Tibial artery (tissue), 4 donors: ENCODE results near the gene DRD1.
"Not testable (repeated sequence)": the region's sequence is repeated elsewhere in the genome, so short reads cannot be mapped to it uniquely, and the experiment has no call there.

Experiments
- DNase-seq, 2 donors: peaks; one replicate each; pipeline ENCODE4 v3.0.0-alpha.2; 2019
- H3K27ac ChIP-seq, 2 donors: fragments of 200-600 bp; sonication (generic) in 1 of 2; 1 replicate in 1 of 2; 2 replicates in 1 of 2; pipeline ENCODE4 v1.5.1; 2018 to 2019; ENCODE audit warnings: mild to moderate bottlenecking in 1 of 2
- H3K27me3 ChIP-seq, 2 donors: fragments of 200-600 bp; sonication (generic) in 1 of 2; one replicate each; pipeline versions ENCODE4 v1.5.1 to v1.6.0; 2016 to 2019
- H3K36me3 ChIP-seq, 3 donors: fragments of 200-600 bp; sonication (generic) in 2 of 3; one replicate each; pipeline ENCODE4 v1.5.1; 2016 to 2019; ENCODE audit warnings: mild to moderate bottlenecking in 2 of 3
- H3K4me1 ChIP-seq, 4 donors: fragments of 200-600 bp; sonication (generic) in 2 of 4; 1 replicate in 3 of 4; 2 replicates in 1 of 4; pipeline ENCODE4 v1.5.1; 2016 to 2019
- H3K4me3 ChIP-seq, 2 donors: fragments of 200-600 bp; sonication (generic) in 1 of 2; 1 replicate in 1 of 2; 2 replicates in 1 of 2; pipeline ENCODE4 v1.5.1; 2018 to 2019; ENCODE audit warnings: mild to moderate bottlenecking in 2 of 2
- H3K9me3 ChIP-seq, 3 donors: fragments of 200-600 bp; sonication (generic) in 1 of 3; one replicate each; pipeline ENCODE4 v1.5.1; 2016 to 2019
- intact Hi-C: fragments of 100-400 bp; cut with DNase I; formaldehyde crosslinking; loops from one replicate; pipeline ENCODE4 v1.15.0; 2023; ENCODE audit warnings: low total_unique reads
- TF ChIP-seq, protein P1 (sequence below), 2 experiments: fragments of 200-600 bp in 1 of 2; fragments of 450-650 bp in 1 of 2; IDR thresholded peaks; one replicate each; pipeline ENCODE4 v1.5.1; 2017 to 2019; ENCODE audit warnings: antibody characterized with exemption in 2 of 2, mild to moderate bottlenecking in 1 of 2, moderate library complexity in 1 of 2

The DRD1 gene

DNA sequence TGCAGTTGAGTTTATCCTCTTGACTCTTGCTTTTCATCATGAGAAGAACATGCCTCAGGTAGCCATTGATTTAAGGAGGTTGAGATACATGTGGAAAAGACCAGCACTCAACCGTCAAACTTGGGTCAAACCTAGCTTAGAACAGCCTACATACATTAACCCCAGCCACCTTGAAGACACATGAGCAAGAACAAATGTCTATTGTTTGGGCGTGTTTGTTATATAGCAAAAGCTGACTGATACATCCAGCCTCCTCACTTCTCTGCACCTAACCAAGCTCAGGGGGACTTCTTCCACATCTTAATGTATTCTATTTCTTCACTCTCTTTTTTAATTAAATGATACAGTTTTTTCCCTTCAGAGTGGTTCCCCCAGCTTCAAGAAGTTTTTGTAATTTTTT lies 28.7 kb downstream of the DRD1 start:
- Histone ChIP-seq H3K36me3 (no peaks in the 10 kb centered on the region), H3K27ac (no peak overlapping the region), H3K9me3 (no peaks in the 10 kb centered on the region), H3K4me1 (peaks cover 0 to 20% (median 0%) of the 10 kb centered on the region in 4 donors), H3K4me3 (no peak overlapping the region), H3K27me3 (no peaks in the 10 kb centered on the region)
- TF ChIP-seq, protein P1, sequence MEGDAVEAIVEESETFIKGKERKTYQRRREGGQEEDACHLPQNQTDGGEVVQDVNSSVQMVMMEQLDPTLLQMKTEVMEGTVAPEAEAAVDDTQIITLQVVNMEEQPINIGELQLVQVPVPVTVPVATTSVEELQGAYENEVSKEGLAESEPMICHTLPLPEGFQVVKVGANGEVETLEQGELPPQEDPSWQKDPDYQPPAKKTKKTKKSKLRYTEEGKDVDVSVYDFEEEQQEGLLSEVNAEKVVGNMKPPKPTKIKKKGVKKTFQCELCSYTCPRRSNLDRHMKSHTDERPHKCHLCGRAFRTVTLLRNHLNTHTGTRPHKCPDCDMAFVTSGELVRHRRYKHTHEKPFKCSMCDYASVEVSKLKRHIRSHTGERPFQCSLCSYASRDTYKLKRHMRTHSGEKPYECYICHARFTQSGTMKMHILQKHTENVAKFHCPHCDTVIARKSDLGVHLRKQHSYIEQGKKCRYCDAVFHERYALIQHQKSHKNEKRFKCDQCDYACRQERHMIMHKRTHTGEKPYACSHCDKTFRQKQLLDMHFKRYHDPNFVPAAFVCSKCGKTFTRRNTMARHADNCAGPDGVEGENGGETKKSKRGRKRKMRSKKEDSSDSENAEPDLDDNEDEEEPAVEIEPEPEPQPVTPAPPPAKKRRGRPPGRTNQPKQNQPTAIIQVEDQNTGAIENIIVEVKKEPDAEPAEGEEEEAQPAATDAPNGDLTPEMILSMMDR (IDR thresholded peaks at IDR 0.05), result no peak
- intact Hi-C loops, result no loop called here
- no peak for DNase-seq

DNA sequence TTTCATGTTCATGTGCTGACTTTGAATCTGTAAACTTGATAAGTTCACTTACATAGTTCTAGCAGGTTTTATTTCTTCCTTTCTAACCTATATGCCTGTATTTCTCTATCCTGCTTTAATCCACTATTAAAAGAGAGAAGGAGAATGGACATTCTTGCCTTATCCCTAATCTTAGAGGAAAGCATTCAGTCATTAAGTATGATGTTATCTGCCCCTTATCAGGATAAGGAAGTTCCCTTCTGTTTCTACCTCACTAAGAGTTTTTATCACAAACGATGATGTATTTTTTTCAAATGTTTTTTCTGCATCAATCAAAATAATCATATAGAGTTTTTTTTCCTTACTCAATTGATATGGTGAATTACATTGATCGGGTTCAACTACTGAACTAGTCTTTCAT lies 33.1 kb downstream of the DRD1 start:
- no peaks in the 10 kb centered on the region for H3K27me3 ChIP-seq
- intact Hi-C loops, result no loop called here
- no peak for DNase-seq
- no peak overlapping the region for H3K4me3 ChIP-seq
- TF ChIP-seq, protein P1 (IDR thresholded peaks at IDR 0.05), result no peak
- no peaks in the 10 kb centered on the region for H3K36me3 ChIP-seq
- no peaks in the 10 kb centered on the region for H3K9me3 ChIP-seq
- H3K27ac ChIP-seq, result no peak overlapping the region
- H3K4me1 ChIP-seq, result peaks cover 0 to 20% (median 0%) of the 10 kb centered on the region in 4 donors

DNA sequence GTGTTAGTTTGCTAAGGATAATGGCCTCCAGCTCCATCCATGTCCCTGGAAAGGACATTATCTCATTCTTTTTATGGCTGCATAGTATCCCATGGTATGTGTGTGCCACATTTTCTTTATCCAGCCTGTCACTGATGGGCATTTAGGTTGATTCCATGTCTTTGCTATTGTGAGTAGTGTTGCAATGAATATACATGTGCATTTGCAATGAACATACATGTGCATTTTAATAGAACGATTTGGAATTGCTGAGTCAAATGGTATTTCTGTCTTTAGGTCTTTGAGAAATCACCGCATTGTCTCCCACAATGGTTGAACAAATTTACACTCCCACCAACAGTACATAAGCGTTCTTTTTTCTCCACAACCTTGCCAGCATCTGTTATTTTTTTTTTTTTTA lies 37.7 kb downstream of the DRD1 start:
- no peak overlapping the region for H3K4me3 ChIP-seq
- no peaks in the 10 kb centered on the region for H3K27me3 ChIP-seq
- H3K4me1 ChIP-seq, result no peaks in the 10 kb centered on the region
- H3K27ac ChIP-seq, result no peak overlapping the region
- no peak for DNase-seq
- TF ChIP-seq, protein P1 (IDR thresholded peaks at IDR 0.05), result no peak
- no peaks in the 10 kb centered on the region for H3K36me3 ChIP-seq
- no peaks in the 10 kb centered on the region for H3K9me3 ChIP-seq
- intact Hi-C loops, result no loop called here

DNA sequence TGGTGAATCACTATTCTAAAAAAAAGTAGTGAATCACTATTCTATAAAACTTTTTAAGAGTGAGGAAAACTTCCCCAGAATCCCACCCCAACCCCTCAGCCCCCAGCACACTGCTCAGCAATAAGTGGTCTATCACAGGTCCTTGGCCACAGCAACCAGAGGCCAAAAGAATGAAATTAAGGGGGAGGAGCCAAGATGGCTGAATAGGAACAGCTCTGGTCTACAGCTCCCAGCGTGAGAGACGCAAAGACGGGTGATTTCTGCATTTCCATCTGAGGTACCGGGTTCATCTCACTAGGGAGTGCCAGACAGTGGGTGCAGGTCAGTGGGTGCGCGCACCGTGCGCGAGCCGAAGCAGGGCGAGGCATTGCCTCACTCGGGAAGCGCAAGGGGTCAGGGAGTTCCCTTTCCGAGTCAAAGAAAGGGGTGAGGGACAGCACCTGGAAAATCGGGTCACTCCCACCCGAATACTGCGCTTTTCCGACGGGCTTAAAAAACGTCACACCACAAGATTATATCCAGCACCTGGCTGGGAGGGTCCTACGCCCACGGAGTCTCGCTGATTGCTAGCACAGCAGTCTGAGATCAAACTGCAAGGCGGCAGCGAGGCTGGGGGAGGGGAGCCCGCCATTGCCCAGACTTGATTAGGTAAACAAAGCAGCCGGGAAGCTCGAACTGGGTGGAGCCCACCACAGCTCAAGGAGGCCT lies 46.2 kb downstream of the DRD1 start:
- H3K27ac ChIP-seq, DNase-seq, H3K9me3 ChIP-seq, H3K4me1 ChIP-seq, H3K4me3 ChIP-seq, intact Hi-C loops, H3K36me3 ChIP-seq: not testable (repeated sequence)
- peaks cover 0 to 11% of the 10 kb centered on the region in 2 donors for H3K27me3 ChIP-seq

DNA sequence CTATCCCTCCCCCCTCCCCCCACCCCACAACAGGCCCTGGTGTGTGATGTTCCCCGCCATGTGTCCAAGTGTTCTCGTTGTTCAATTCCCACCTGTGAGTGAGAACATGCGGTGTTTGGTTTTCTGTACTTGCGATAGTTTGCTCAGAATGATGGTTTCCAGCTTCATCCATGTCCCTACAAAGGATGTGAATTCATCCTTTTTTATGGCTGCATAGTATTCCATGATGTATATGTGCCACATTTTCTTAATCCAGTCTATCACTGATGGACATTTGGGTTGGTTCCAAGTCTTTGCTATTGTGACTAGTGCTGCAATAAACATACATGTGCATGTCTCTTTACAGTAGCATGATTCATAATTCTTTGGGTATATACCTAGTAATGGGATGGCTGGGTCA lies 48.6 kb downstream of the DRD1 start:
- H3K36me3 ChIP-seq, H3K4me1 ChIP-seq, H3K4me3 ChIP-seq, intact Hi-C loops, DNase-seq, H3K9me3 ChIP-seq, H3K27ac ChIP-seq: not testable (repeated sequence)
- H3K27me3 ChIP-seq, result peaks cover 0 to 11% of the 10 kb centered on the region in 2 donors

DNA sequence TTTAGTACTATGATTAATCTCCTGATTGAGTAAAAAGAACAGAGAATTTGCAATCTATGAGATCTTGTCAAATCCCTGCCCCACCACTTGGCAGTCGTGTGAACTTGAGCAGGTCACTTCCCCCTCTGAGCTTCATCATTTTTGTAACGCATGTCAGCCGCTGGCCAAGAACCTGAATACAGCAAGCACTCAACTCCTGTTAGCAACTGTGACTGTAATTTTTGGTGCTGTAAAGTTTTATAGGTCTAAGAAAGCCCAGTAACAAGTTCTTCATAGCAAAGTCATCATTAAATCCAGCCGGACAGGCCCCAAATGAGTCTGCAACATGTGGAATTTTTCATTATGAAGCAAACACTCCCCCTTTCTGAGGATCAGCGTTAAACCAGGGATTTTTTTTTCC lies 49.4 kb downstream of the DRD1 start:
- no peaks in the 10 kb centered on the region for H3K36me3 ChIP-seq
- TF ChIP-seq, protein P1 (IDR thresholded peaks at IDR 0.05), result no peak
- peaks cover 0 to 11% of the 10 kb centered on the region in 2 donors for H3K27me3 ChIP-seq
- H3K4me1 ChIP-seq, result no peaks in the 10 kb centered on the region
- no peak overlapping the region for H3K27ac ChIP-seq
- no peak for DNase-seq
- H3K9me3 ChIP-seq, result no peaks in the 10 kb centered on the region
- H3K4me3 ChIP-seq, result no peak overlapping the region
- intact Hi-C loops, result no loop called here

DNA sequence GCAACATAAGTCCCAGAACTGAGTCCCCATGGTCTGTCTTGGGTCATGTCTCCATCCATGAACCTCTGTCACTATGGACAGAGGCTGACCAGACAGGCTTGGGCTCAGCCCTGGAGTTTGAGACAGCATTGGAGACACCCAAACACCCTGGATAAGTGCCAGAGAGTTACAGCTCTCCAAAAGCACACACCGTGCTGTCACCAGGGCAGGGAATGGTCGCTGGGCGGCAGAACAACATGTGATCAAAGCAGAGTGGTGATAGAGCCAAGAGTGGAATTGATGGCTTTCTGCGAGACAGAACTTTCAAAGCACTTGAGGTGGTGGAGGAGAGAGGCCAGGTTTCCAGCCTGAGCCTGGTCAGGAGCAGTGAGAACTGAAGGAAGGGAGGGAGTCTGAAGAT lies 50.1 kb downstream of the DRD1 start:
- H3K27me3 ChIP-seq, result peaks cover 0 to 11% of the 10 kb centered on the region in 2 donors
- no peak overlapping the region for H3K4me3 ChIP-seq
- TF ChIP-seq, protein P1 (IDR thresholded peaks at IDR 0.05), result no peak
- H3K4me1 ChIP-seq, result no peaks in the 10 kb centered on the region
- H3K9me3 ChIP-seq, result no peaks in the 10 kb centered on the region
- DNase-seq, result no peak
- intact Hi-C loops, result no loop called here
- no peak overlapping the region for H3K27ac ChIP-seq
- H3K36me3 ChIP-seq, result no peaks in the 10 kb centered on the region
